Activated CD8-positive, alpha-beta memory T cell treated with anti-CD3 and anti-CD28 coated beads, Interleukin-2, amount 10 ng/mL, durations not matched to agents 7 days and 5 days (primary cell): ENCODE results near the gene TPGS1. TPM values are rescaled to one million over a fixed set of nuclear protein-coding genes. Genes with fewer than 3 reads are reported as not detected.
A peak's percentile ranks its signal among the peaks of the same experiment; 100 is the strongest.

Experiments
- ATAC-seq: fragments of 150-1000 bp; cut with Tn5 transposase; one replicate; pipeline ENCODE4 v1.10.0; 2021; ENCODE audit warnings: moderate library complexity
- CTCF ChIA-PET: fragments of 350-600 bp; sonication (Branson Sonifier 250); formaldehyde crosslinking; loops from one replicate; lab custom pipeline; 2021; ENCODE audit warnings: antibody characterized with exemption; lab: Charles Lee
- DNase-seq: peaks from one replicate; pipeline ENCODE4 v3.0.0-alpha.2; 2020
- H3K27ac Mint-ChIP-seq: one replicate; pipeline ENCODE4 v1.8.0; 2021; ENCODE audit warnings: mild to moderate bottlenecking, mixed read lengths
- H3K27me3 Mint-ChIP-seq: one replicate; pipeline ENCODE4 v1.8.0; 2021; ENCODE audit warnings: mixed read lengths
- H3K36me3 Mint-ChIP-seq: one replicate; pipeline ENCODE4 v1.8.0; 2021; ENCODE audit warnings: mild to moderate bottlenecking, mixed read lengths
- H3K4me1 Mint-ChIP-seq: one replicate; pipeline ENCODE4 v1.8.0; 2021; ENCODE audit warnings: mixed read lengths
- H3K4me3 Mint-ChIP-seq: one replicate; pipeline ENCODE4 v1.8.0; 2021; ENCODE audit warnings: mild to moderate bottlenecking, moderate library complexity, mixed read lengths
- H3K9me3 Mint-ChIP-seq: one replicate; pipeline ENCODE4 v1.8.0; 2022; ENCODE audit warnings: low read depth, mixed read lengths
- total RNA-seq, 2 experiments: library from RNA; stranded (reverse); gene quantifications; one replicate each; pipeline ENCODE4 v1.2.3, GENCODE V29; 2021

TPGS1 gene
- total RNA-seq, 2 experiments from 2014 or later, result 19.4 to 21.6 TPM

- ATAC-seq, result no peak
- DNase-seq, result no peak
- H3K36me3 Mint-ChIP-seq, result peaks cover 3% of the 10 kb centered on the region
- H3K4me1 Mint-ChIP-seq, result peaks cover 5% of the 10 kb centered on the region
- CTCF ChIA-PET, result interaction anchor here (1.1 to 3.1 kb wide), 5 partner anchors 9 to 37 kb away, joined by 3 to 23 read pairs (median 5); partner anchors contain the start of gene CDC34
- H3K4me3 Mint-ChIP-seq, result no peak overlapping the region
- no peak overlapping the region for H3K27ac Mint-ChIP-seq
- H3K27me3 Mint-ChIP-seq, result peaks cover 18% of the 10 kb centered on the region
- H3K9me3 Mint-ChIP-seq, result peaks cover 3% of the 10 kb centered on the region
These were observed 12.3 kb upstream of the TPGS1 start for GRCh38 chr19:495081-495401.

GRCh38 chr19:495402-496111 lies 11.7 kb upstream of the TPGS1 start:
- DNase-seq, result peak; percentile 66
- Mint-ChIP-seq H3K4me1 (peaks cover 2% of the 10 kb centered on the region), H3K4me3 (no peak overlapping the region), H3K36me3 (peaks cover 3% of the 10 kb centered on the region), H3K27ac (no peak overlapping the region), H3K27me3 (peaks cover 18% of the 10 kb centered on the region), H3K9me3 (peaks cover 3% of the 10 kb centered on the region)
- peak; percentile 40 for ATAC-seq
- CTCF ChIA-PET, result interaction anchor here (1.1 to 3.1 kb wide), 6 partner anchors 8 to 36 kb away, joined by 3 to 23 read pairs (median 6); partner anchors contain the start of gene CDC34

- CTCF ChIA-PET, result interaction anchor here (1.1 to 3.1 kb wide), 6 partner anchors 8 to 35 kb away, joined by 3 to 23 read pairs (median 6); partner anchors contain the start of gene CDC34
- H3K4me3 Mint-ChIP-seq, result no peak within 1 kb of the TSS
- ATAC-seq (no peak), DNase-seq (no peak)
- H3K4me1 Mint-ChIP-seq, result peaks cover 2% of the 10 kb centered on the region
- H3K9me3 Mint-ChIP-seq, result peaks cover 3% of the 10 kb centered on the region
- no peak within 1 kb of the TSS for H3K27ac Mint-ChIP-seq
- H3K27me3 Mint-ChIP-seq, result peaks cover 18% of the 10 kb centered on the region
- H3K36me3 Mint-ChIP-seq, result peaks cover 3% of the 10 kb centered on the region
These were observed 11.1 kb upstream of the TPGS1 start, which contains the start of gene MADCAM1 for GRCh38 chr19:496112-496665. Gene MADCAM1, plus strand, starts transcription at chr19:496486. Its CDS starts 14 bp downstream, at chr19:496500.

- peaks cover 3% of the 10 kb centered on the region for H3K36me3 Mint-ChIP-seq
- CTCF ChIA-PET, result no interaction called here
- H3K4me3 Mint-ChIP-seq, result no peak overlapping the region
- peaks cover 3% of the 10 kb centered on the region for H3K9me3 Mint-ChIP-seq
- no peak for DNase-seq
- peaks cover 18% of the 10 kb centered on the region for H3K27me3 Mint-ChIP-seq
- H3K27ac Mint-ChIP-seq, result no peak overlapping the region
- no peak for ATAC-seq
- H3K4me1 Mint-ChIP-seq, result peaks cover 2% of the 10 kb centered on the region
These were observed 10.3 kb upstream of the TPGS1 start for GRCh38 chr19:496986-497385.

GRCh38 chr19:497491-497868 lies 9.8 kb upstream of the TPGS1 start:
- Mint-ChIP-seq H3K36me3 (peaks cover 3% of the 10 kb centered on the region), H3K27ac (no peak overlapping the region)

GRCh38 chr19:497869-498510 lies 9.3 kb upstream of the TPGS1 start:
- peaks cover 7% of the 10 kb centered on the region for H3K4me1 Mint-ChIP-seq
- H3K27me3 Mint-ChIP-seq, result peaks cover 18% of the 10 kb centered on the region
- peaks cover 3% of the 10 kb centered on the region for H3K9me3 Mint-ChIP-seq
- H3K36me3 Mint-ChIP-seq, result peaks cover 3% of the 10 kb centered on the region
- CTCF ChIA-PET, result interaction anchor here (1.4 to 1.8 kb wide), 2 partner anchors 9 to 13 kb away, joined by 4 to 9 read pairs; no protein-coding TSS in a partner anchor
- ATAC-seq (peak; percentile 46), DNase-seq (no peak)
- H3K4me3 Mint-ChIP-seq, result no peak overlapping the region
- H3K27ac Mint-ChIP-seq, result no peak overlapping the region

More at GRCh38 chr19:497491-497868, 9.8 kb upstream of the TPGS1 start:
- peaks cover 18% of the 10 kb centered on the region for H3K27me3 Mint-ChIP-seq
- H3K4me1 Mint-ChIP-seq, result peaks cover 3% of the 10 kb centered on the region
- H3K9me3 Mint-ChIP-seq, result peaks cover 3% of the 10 kb centered on the region
- CTCF ChIA-PET, result interaction anchor here (1.4 to 1.8 kb wide), 2 partner anchors 9 to 13 kb away, joined by 4 to 9 read pairs; no protein-coding TSS in a partner anchor
- H3K4me3 Mint-ChIP-seq, result no peak overlapping the region
- no peak for DNase-seq
- ATAC-seq, result no peak

GRCh38 chr19:498511-498891 lies 8.8 kb upstream of the TPGS1 start:
- Mint-ChIP-seq H3K4me3 (no peak overlapping the region), H3K9me3 (peaks cover 3% of the 10 kb centered on the region), H3K4me1 (peaks cover 7% of the 10 kb centered on the region), H3K27ac (no peak overlapping the region), H3K36me3 (peaks cover 3% of the 10 kb centered on the region), H3K27me3 (peaks cover 18% of the 10 kb centered on the region)
- ATAC-seq (peak; percentile 15), DNase-seq (no peak)
- CTCF ChIA-PET, result interaction anchor here (1.4 to 1.8 kb wide), 2 partner anchors 8 to 12 kb away, joined by 4 to 9 read pairs; no protein-coding TSS in a partner anchor

- H3K9me3 Mint-ChIP-seq, result no peaks in the 10 kb centered on the region
- no peak for ATAC-seq
- no peaks in the 10 kb centered on the region for H3K36me3 Mint-ChIP-seq
- no peak overlapping the region for H3K4me3 Mint-ChIP-seq
- no peak for DNase-seq
- no peak overlapping the region for H3K27ac Mint-ChIP-seq
- CTCF ChIA-PET, result interaction anchor here (1.8 kb wide), 1 partner anchor 12 kb away, joined by 9 read pairs; no protein-coding TSS in a partner anchor
- peaks cover 18% of the 10 kb centered on the region for H3K27me3 Mint-ChIP-seq
- peaks cover 5% of the 10 kb centered on the region for H3K4me1 Mint-ChIP-seq
These were observed 8.2 kb upstream of the TPGS1 start for GRCh38 chr19:498977-499623.

- H3K4me3 Mint-ChIP-seq, result no peak overlapping the region
- H3K27ac Mint-ChIP-seq, result no peak overlapping the region
- H3K27me3 Mint-ChIP-seq, result peaks cover 12% of the 10 kb centered on the region
- ATAC-seq, result no peak
- no peaks in the 10 kb centered on the region for H3K36me3 Mint-ChIP-seq
- no peaks in the 10 kb centered on the region for H3K9me3 Mint-ChIP-seq
- peaks cover 13% of the 10 kb centered on the region for H3K4me1 Mint-ChIP-seq
- CTCF ChIA-PET, result no interaction called here
- no peak for DNase-seq
These were observed 5.7 kb upstream of the TPGS1 start for GRCh38 chr19:501646-502045.

GRCh38 chr19:504616-505015 lies 2.7 kb upstream of the TPGS1 start:
- Mint-ChIP-seq H3K4me1 (peaks cover 31% of the 10 kb centered on the region), H3K9me3 (no peaks in the 10 kb centered on the region), H3K4me3 (no peak overlapping the region), H3K36me3 (peaks cover 5% of the 10 kb centered on the region), H3K27ac (no peak overlapping the region), H3K27me3 (no peaks in the 10 kb centered on the region)
- no peak for DNase-seq
- CTCF ChIA-PET, result interaction anchor here (2.7 kb wide), 1 partner anchor 10 kb away, joined by 23 read pairs; the partner anchor contains the start of gene MADCAM1
- no peak for ATAC-seq

- Mint-ChIP-seq H3K9me3 (no peaks in the 10 kb centered on the region), H3K4me3 (peak overlapping the region; percentile 83), H3K36me3 (peaks cover 5% of the 10 kb centered on the region), H3K4me1 (peaks cover 46% of the 10 kb centered on the region), H3K27ac (peak overlapping the region; percentile 99), H3K27me3 (no peaks in the 10 kb centered on the region)
- peak; percentile 97 for DNase-seq
- CTCF ChIA-PET, result interaction anchor here (0.6 to 2.8 kb wide), 15 partner anchors 9 to 240 kb away, joined by 3 to 24 read pairs (median 4); partner anchors contain the start of genes CDC34, GZMM and MADCAM1
- peak; percentile 68 for ATAC-seq
These were observed 652 bp upstream of the TPGS1 start for GRCh38 chr19:506404-507285.
